NCI-H2171 treated with DMSO at 0.1 percent for 48 hours (cell line): ENCODE data around the gene ITPK1.

Experiments used
- DNase-seq: peaks from one replicate; lab custom pipeline; 2025; lab: John Stamatoyannopoulos, UW

The ITPK1 gene

GRCh38 chr14:93105362-93105761 is 10.4 kb downstream of the ITPK1 start:
- DNase-seq = no peak

- peak; percentile 18 for DNase-seq
These were observed 10.8 kb downstream of the ITPK1 start for GRCh38 chr14:93104961-93105360.

GRCh38 chr14:93103392-93104080 is 12.2 kb downstream of the ITPK1 start:
- DNase-seq = no peak

- DNase-seq = no peak
These were observed 13.6 kb downstream of the ITPK1 start for GRCh38 chr14:93102141-93102540.

- no peak for DNase-seq
These were observed 14.5 kb downstream of the ITPK1 start for GRCh38 chr14:93101181-93101580.

- peak; percentile 44 for DNase-seq
These were observed 15.2 kb downstream of the ITPK1 start for GRCh38 chr14:93100570-93100969.

GRCh38 chr14:93100100-93100499 is 15.6 kb downstream of the ITPK1 start:
- no peak for DNase-seq

- no peak for DNase-seq
These were observed 16.1 kb downstream of the ITPK1 start for GRCh38 chr14:93099643-93100042.

GRCh38 chr14:93099196-93099595 is 16.5 kb downstream of the ITPK1 start:
- no peak for DNase-seq

GRCh38 chr14:93096691-93097322 is 18.9 kb downstream of the ITPK1 start:
- no peak for DNase-seq

GRCh38 chr14:93095742-93096510 is 19.8 kb downstream of the ITPK1 start:
- DNase-seq = no peak

GRCh38 chr14:93094121-93094918 is 21.4 kb downstream of the ITPK1 start:
- DNase-seq = no peak

- DNase-seq = no peak
These were observed 22.8 kb downstream of the ITPK1 start for GRCh38 chr14:93092606-93093556.

GRCh38 chr14:93091666-93092065 is 24.1 kb downstream of the ITPK1 start:
- DNase-seq = no peak

- DNase-seq = peak; percentile 53
These were observed 24.7 kb downstream of the ITPK1 start for GRCh38 chr14:93090826-93091555.

GRCh38 chr14:93089521-93090269 is 26.0 kb downstream of the ITPK1 start:
- DNase-seq = no peak

GRCh38 chr14:93086441-93087055 is 29.2 kb downstream of the ITPK1 start:
- no peak for DNase-seq

- no peak for DNase-seq
These were observed 29.8 kb downstream of the ITPK1 start for GRCh38 chr14:93085911-93086310.
